AG08395 (cell line): ENCODE measurements around the gene LIMCH1.
"Not testable (repeated sequence)": the region's sequence is repeated elsewhere in the genome, so short reads cannot be mapped to it uniquely, and the experiment has no call there.

Experiments used
- DNase-seq: peaks from one replicate; pipeline ENCODE4 v3.0.0; 2012; ENCODE audit warnings: mixed read lengths, low spot score

The LIMCH1 gene

DNA sequence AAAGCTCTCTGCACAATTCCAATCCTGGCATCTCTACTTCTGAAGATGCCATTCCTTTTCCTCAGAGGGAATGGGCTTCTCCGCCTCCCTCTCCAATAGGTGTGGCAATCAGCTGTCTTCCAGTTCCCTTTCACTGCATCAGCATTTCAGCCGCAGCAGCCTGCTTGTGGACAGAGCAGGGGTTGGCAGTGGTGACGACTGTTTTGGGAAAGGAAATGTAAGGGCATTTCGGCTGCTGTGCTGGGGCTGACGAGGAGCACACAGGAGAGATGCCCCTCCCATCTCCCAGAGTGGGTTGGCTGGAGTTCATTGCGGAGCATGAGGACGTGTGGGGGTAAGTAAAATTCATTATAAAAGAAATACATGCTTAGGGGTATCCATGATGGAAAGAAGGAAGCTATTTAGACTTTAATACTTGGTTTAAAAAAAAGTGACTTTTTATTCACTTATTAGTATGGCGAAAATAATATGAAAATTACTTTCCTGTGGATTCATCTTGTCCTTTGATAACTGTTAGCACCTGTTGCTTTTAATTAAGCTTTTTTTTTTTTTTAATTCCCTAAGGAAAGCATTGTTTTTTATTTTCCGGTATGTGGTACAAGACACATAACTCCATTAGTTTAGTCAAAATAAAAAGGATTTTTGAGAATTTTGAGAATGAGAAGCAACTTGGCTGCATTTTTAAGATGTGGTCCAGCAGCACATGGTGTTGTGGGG lies at the start of gene LIMCH1:
LIMCH1 (plus strand) TSS at position 141 of the 717 bp plus-strand sequence. CDS start 67,839 bp downstream, outside the sequence.
- DNase-seq = peak; percentile 22

DNA sequence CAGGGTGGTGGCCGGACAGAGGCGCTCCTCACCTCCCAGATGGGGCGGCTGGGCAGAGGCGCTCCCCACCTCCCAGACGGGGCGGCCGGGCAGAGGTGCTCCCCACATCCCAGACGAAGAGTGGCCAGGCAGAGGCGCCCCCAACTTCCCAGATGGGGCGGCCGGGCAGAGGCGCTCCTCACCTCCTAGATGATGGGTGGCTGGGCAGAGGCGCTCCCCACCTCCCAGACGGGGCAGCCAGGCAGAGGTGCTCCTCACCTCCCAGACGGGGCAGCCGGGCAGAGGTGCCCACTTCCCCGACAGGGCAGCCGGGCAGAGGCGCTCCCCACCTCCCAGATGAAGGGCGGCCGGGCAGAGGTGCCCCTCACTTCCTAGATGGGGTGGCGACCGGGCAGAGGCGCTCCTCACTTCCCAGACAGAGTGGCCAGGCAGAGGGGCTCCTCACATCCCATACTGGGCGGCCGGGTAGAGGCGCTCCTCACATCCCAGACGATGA lies 46.8 kb upstream of the LIMCH1 start:
- not testable (repeated sequence) for DNase-seq

GRCh38 chr4:41496977-41497376 lies 41.0 kb upstream of the LIMCH1 start:
- no peak for DNase-seq

DNA sequence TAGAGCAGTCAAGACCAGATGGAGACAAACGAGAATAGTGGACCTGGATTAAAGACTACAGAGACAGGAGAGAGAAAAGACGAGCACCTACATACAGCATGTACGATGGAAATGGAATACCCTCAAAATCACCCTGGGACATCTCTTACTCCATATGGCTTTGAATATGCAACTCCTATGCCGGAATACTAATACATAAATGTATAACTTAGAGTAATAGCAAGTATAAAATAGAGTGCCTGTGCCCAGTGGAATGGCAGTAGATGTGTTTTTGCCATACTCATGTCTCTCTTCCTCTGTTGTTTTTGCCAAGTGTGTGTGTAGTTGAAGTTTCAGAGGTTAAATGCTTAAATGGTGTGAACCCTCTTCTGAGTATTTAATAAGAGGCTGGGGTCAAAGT lies 39.8 kb upstream of the LIMCH1 start:
- no peak for DNase-seq

DNA sequence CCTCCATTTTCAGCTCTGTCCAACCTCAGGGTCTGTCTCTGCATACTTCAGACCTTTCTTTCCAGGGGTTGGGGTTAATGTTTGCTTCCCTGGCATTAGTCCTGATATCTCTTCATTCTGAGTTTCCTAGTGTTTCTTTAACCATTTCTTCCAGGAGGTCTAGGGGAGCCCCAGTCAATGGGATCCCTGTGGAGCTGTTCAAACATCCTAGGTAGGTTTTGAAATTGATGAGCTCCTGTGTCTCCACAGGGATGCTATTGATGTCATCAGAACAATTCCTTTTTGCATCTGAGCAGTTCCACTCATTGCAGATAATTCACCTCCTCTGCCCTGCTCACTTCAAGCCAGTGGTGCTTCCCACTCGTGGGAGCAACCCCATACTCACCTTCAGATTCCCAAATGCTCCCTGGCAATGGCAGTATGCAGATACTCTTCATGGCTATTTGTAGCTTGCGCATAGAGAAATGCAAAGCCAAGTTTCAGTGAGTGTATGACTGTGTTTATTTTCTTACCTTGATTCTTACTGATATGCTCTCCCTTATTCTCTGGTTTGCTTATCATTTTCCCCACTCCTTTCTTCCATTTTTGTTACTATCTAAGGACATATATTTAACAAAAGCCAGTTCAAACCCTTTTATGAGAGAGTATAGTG lies 33.7 kb upstream of the LIMCH1 start:
- DNase-seq = no peak

GRCh38 chr4:41505161-41505661 lies 32.7 kb upstream of the LIMCH1 start:
- DNase-seq = peak; percentile 38

- no peak for DNase-seq
Observed at GRCh38 chr4:41506130-41506529, 31.8 kb upstream of the LIMCH1 start.

- no peak for DNase-seq
Observed at GRCh38 chr4:41507291-41507947, 30.5 kb upstream of the LIMCH1 start.

DNA sequence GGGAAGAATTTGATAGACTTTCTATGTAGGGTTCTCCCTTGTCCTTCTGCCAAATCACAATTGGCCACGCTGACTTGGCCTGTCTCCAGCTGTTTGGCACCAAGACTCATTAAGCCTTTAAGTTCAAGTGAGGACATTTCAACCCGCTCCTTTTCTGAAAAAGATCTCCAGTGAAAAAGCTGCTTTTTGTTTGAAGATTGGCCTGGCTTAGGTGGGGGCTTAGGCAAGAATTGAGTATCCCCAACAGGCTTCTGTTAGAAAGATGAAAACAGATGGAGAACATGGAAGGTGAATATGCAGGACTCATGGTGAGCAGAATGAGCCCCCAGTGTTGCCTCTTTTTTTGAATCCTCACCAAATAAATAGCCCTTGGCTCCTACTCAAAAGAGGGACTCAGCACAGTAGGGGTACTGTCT lies 28.5 kb upstream of the LIMCH1 start:
- DNase-seq = no peak

- no peak for DNase-seq
Observed at GRCh38 chr4:41510179-41510578, 27.8 kb upstream of the LIMCH1 start.

- DNase-seq = no peak
Observed at GRCh38 chr4:41512136-41512535, 25.8 kb upstream of the LIMCH1 start.

- no peak for DNase-seq
Observed at GRCh38 chr4:41512596-41512995, 25.4 kb upstream of the LIMCH1 start.

DNA sequence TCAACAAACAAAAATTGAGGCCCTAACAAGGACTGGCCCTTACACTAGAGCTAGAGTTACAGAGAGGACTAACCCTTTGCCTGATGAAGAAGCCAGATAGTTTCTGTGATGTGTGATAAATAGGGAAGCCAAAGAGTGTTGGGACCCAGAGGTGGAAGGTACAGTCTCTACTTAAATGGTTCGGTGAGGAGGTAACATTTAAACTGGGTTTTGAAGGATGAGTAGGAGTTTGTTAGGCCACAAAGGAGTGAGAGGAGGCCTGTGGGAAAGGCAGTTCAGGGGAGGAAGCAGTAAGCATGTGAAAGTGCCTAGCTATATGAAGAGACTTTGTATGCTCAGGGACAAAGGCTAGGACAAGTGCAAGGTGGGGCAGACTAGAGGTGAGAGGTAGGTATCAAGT lies 23.8 kb upstream of the LIMCH1 start:
- no peak for DNase-seq

- DNase-seq = no peak
Observed at GRCh38 chr4:41514766-41515481, 23.0 kb upstream of the LIMCH1 start.

DNA sequence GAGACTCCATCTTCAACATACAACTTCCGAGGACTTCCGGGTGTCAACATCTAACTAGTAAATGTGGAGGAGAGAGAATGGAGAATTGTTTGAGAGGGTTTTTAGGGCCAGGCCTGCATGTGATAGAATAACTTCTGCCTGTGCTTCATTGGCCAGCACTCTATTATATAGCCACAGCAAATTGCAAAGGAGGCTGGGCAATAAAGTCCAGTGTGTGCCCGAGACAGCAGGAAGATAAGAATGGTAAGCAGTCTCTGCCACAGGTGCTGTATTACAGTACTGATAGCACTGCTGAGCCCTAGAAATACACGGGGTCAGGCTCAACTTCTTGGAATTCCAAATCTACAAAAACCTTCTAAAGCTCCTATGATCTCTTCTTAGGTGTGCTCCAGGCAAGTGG lies 20.8 kb upstream of the LIMCH1 start:
- no peak for DNase-seq

- DNase-seq = no peak
Observed at GRCh38 chr4:41517747-41518146, 20.2 kb upstream of the LIMCH1 start.

GRCh38 chr4:41524425-41524824 lies 13.5 kb upstream of the LIMCH1 start:
- no peak for DNase-seq

- no peak for DNase-seq
Observed at GRCh38 chr4:41525129-41525528, 12.8 kb upstream of the LIMCH1 start.

DNA sequence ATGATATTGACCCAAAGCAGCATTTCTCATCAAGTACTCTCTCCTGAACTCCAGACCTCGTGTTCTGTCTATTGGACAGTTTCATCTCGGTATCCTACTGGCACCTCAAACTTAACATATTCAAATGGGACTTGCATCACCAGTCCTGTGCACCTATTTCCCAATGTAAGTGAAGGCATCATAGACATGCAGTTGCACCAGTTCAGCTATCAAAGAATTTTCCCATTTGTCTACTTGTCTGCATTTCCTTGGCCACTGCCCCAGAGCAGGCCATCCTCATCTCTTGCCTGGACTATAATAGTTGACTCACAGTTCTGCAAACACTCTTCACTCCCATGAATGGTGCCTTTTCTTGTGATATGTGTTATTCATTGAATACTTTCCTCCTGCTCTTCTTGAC lies 11.3 kb upstream of the LIMCH1 start:
- no peak for DNase-seq

DNA sequence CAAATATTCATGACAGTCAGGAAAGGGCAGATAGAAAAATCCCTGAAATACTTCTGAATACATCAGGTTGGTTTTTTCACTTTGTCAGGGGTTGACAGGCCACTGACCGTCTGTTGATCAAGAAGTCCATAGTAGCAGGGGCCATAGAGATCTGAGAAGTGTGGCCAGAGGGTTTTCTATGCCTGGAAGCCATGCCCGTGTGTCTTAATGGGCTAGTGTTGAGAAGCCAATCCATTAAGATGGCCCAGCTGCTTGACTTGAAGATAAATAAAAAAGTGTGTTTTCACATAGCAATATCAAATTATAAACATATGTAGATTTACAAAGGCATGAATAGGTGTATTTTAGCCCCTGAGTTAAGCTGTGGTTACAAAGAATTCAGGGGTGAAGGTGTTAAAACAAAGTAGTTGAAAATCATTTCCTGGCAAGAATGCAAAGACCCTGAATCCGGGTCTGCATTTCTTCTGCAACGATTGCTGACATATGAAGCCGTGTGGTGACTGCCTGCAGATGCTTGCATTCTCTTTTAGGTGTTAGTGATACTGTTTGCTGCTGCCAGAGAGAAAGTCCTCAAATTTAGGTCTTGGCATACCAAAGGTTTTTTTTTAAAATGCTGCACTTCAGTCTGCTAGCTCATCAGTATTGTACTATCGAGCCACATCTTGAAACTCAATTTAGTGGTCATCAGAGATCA lies 9.3 kb upstream of the LIMCH1 start:
- no peak for DNase-seq

GRCh38 chr4:41530741-41531140 lies 7.2 kb upstream of the LIMCH1 start:
- no peak for DNase-seq

- DNase-seq = no peak
Observed at GRCh38 chr4:41532336-41532735, 5.6 kb upstream of the LIMCH1 start.
